GM06990 (cell line): ENCODE results near the gene RAB33A.
"Not testable (repeated sequence)": the region's sequence is repeated elsewhere in the genome, so short reads cannot be mapped to it uniquely, and the experiment has no call there.

ENCODE experiments used
- DNase-seq: peaks from one replicate; pipeline ENCODE4 v3.0.0-alpha.2; 2011; ENCODE audit not compliant: insufficient read length; ENCODE audit errors: extremely low read depth
- H3K27me3 ChIP-seq: replicated peaks from 2 replicates; pipeline ENCODE4 v1.6.0; 2011; ENCODE audit warnings: low read length; ENCODE audit not compliant: control insufficient read depth, insufficient read depth
- H3K36me3 ChIP-seq: 2 replicates; pipeline ENCODE4 v1.5.1; 2011; ENCODE audit warnings: low read length; ENCODE audit not compliant: control insufficient read depth, insufficient read depth
- H3K4me3 ChIP-seq: replicated peaks from 2 replicates; pipeline ENCODE4 v1.5.1; 2011; ENCODE audit warnings: low read depth, mild to moderate bottlenecking, control low read depth, low read length
- CTCF ChIP-seq: IDR thresholded peaks from 2 replicates; pipeline ENCODE4 v1.5.1; 2011; ENCODE audit warnings: low read length, control low read depth, mild to moderate bottlenecking, inconsistent platforms; ENCODE audit not compliant: insufficient read depth, poor library complexity, severe bottlenecking

The RAB33A gene

DNA sequence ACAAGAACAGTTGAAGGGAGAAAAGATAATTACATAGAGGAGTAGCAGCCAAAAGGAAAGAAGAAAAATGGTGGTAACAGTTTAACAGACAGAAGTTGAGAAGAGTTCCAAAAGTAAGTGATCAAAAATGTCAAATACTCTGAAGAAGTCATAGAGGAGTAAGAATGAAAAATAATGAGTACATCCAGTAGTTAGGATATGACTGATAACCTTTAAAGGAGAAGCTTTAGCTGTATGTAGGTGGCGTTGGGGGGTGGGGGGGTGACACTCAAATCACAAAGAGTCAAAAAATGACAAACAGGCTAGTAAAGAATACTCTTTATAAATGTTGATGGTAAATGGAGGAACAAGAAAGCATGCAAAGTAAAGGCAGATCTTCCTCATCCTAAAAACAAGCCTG is 40.6 kb downstream of the RAB33A start:
- Histone ChIP-seq H3K36me3 (no peaks in the 10 kb centered on the region), H3K4me3 (no peak overlapping the region), H3K27me3 (no peaks in the 10 kb centered on the region)
- DNase-seq, result no peak
- no peak for TF ChIP-seq CTCF

- Histone ChIP-seq H3K36me3 (no peaks in the 10 kb centered on the region), H3K27me3 (no peaks in the 10 kb centered on the region), H3K4me3 (no peak overlapping the region)
- no peak for TF ChIP-seq CTCF
- no peak for DNase-seq
Observed at GRCh38 chrX:130213376-130213775, 41.6 kb downstream of the RAB33A start.

DNA sequence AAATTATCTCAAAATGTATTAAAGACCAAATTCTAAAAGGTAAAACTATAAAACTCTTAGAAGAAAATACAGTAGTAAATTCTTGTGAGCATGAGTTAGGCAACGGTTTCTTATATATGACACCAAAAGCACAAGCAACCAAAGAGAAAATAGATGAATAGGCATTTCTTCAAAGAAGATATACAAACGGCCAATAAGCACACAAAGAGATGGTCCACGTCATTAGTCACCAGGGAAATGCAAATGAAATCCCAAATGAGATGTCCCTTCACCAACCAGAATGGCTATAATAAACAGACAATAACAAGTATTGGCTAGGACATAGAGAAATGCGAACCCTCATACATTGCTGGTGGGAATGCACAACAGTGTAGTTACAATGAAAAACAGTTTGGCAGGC is 44.6 kb downstream of the RAB33A start:
- H3K36me3 ChIP-seq, result no peaks in the 10 kb centered on the region
- TF ChIP-seq CTCF, result no peak
- no peak for DNase-seq
- no peaks in the 10 kb centered on the region for H3K27me3 ChIP-seq
- H3K4me3 ChIP-seq, result no peak overlapping the region

GRCh38 chrX:130224810-130225209 is 53.0 kb downstream of the RAB33A start:
- Histone ChIP-seq H3K36me3 (no peaks in the 10 kb centered on the region; the same call in 1 of the 2 replicates), H3K27me3 (no peaks in the 10 kb centered on the region), H3K4me3 (no peak overlapping the region)
- no peak for DNase-seq
- TF ChIP-seq CTCF, result no peak

DNA sequence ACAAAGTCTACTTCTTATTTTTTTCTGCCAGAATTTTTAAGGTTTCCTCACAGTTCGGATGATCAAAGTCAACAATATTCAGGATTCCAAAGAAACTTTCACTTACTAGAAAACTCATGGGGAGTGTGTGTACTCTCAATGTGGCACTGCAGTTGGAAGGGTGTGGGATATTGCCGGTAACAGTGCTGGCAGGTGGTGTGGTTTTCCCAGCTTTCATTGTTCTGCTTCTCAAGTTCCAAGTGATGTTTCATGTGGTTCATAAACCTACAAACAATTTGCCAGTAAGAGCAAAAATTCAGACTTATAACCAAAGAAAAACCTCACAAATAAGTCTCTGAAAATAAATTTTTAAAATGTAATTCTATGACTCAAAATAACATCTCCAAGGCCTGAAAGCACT is 57.1 kb downstream of the RAB33A start:
- TF ChIP-seq CTCF, result no peak
- no peak overlapping the region for H3K4me3 ChIP-seq
- H3K36me3 ChIP-seq, result no peaks in the 10 kb centered on the region; the same call in 1 of the 2 replicates
- no peak for DNase-seq
- no peaks in the 10 kb centered on the region for H3K27me3 ChIP-seq

DNA sequence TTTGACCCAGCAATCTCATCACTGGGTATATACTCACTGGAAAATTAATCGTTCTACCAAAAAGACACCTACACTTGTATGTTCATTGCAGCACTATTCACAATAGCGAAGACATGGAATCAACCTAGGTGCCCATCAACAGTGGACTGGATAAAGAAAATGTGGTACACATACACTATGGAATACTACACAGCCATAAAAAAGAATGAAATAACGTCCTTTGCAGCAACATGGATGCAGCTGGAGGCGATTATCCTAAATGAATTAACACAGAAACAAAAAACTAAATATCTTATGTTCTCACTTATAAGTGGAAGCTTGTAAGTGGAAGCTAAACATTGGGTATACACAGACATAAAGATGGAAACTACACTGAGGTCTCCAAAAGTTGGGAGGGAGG is 59.4 kb downstream of the RAB33A start:
- not testable (repeated sequence) for H3K36me3 ChIP-seq, H3K27me3 ChIP-seq, DNase-seq

More for the DNA sequence above, 59.4 kb downstream of the RAB33A start:
- H3K4me3 ChIP-seq, result not testable (repeated sequence)
